Activated T-cell treated with anti-CD3 and anti-CD28 coated beads, Interleukin-2, amount 50 U/mL, for 1 hour (primary cell): ENCODE data around the gene FIBCD1.

Source experiments
- DNase-seq: peaks from one replicate; pipeline ENCODE4 v3.0.0-alpha.2; 2020

The FIBCD1 gene

DNA sequence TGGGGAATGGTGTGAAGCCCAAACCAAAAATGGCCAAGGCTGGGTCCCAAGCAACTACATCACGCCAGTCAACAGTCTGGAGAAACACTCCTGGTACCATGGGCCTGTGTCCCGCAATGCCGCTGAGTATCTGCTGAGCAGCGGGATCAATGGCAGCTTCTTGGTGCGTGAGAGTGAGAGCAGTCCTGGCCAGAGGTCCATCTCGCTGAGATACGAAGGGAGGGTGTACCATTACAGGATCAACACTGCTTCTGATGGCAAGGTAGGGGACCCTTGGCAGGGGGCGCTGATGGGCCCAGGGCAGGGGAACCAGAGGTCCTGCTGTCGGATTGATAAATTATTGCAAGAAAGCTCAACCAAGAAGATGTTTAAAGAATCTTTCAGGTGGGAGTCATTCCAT, 84.2 kb downstream of the FIBCD1 start:
- DNase-seq, result no peak

GRCh38 chr9:130854092-130854491, 85.0 kb downstream of the FIBCD1 start:
- no peak for DNase-seq

DNA sequence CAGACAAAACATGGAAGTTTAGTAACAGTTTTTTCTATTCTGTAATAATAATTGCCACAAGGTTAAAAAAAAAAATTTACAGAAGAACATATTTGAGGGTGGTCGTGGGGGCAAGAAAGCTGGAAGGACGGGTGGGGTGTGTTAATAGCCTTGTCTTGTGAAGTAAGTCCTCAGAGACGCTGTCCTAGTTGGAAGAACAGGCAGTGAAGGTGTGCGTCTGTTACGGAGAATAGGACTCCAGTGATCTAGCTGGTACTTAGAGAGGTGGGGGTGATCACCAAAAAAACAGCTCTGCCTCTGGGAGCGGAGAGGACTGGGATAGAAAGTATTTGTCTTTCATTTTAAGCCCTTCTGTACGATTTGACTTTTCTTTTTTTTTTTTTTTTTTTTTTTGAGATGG, 86.2 kb downstream of the FIBCD1 start:
- DNase-seq, result no peak
